Psoas muscle (tissue), 8 donors: Measurements from ENCODE around the gene RYR2. TPM values are rescaled to one million over a fixed set of nuclear protein-coding genes. Genes with fewer than 3 reads are reported as not detected.

Experiments used
- ATAC-seq, 4 donors: fragments of 200-7000 bp; cut with Tn5 transposase; one replicate each; pipeline ENCODE4 v1.9.1; 2020; ENCODE audit warnings: moderate library complexity in 3 of 4, mild to moderate bottlenecking in 2 of 4
- DNase-seq, 2 donors: peaks; one replicate each; pipeline ENCODE4 v3.0.0-alpha.2; 2020
- H3K27ac ChIP-seq: fragments of 200-600 bp; one replicate; pipeline ENCODE4 v1.8.0; 2022
- H3K27me3 ChIP-seq, 3 donors: fragments of 200-600 bp in 1 of 3; one replicate each; pipeline versions ENCODE4 v1.6.1 to v1.8.0; 2013 to 2022; ENCODE audit warnings: low read length in 2 of 3, mild to moderate bottlenecking in 2 of 3, moderate library complexity in 1 of 3; ENCODE audit not compliant: insufficient read depth in 3 of 3
- H3K36me3 ChIP-seq, 2 donors: fragments of 200-600 bp in 1 of 2; one replicate each; pipeline versions ENCODE4 v1.6.1 to v1.8.0; 2013 to 2022; ENCODE audit warnings: low read depth in 1 of 2, mild to moderate bottlenecking in 1 of 2, moderate library complexity in 1 of 2; ENCODE audit not compliant: insufficient read depth in 1 of 2
- H3K4me1 ChIP-seq: fragments of 200-600 bp; one replicate; pipeline ENCODE4 v1.8.0; 2022
- H3K4me3 ChIP-seq: fragments of 200-600 bp; one replicate; pipeline ENCODE4 v1.8.0; 2022; ENCODE audit warnings: mild to moderate bottlenecking
- H3K9me3 ChIP-seq: fragments of 200-600 bp; one replicate; pipeline ENCODE4 v1.8.0; 2022
- WGBS, 3 donors: extraction: QIAGEN DNeasy Blood & Tissue Kit; methylation state at CpG; one replicate each; pipeline versions ENCODE4 v1.1.6 to v1.1.7; 2013; 5-methylcytosine and 5-hydroxymethylcytosine counted together
- intact Hi-C, 2 donors: fragments of 100-400 bp; cut with DNase I; formaldehyde crosslinking; loops; one replicate each; pipeline versions ENCODE4 v1.11.0 to v1.14.2; 2022
- polyA plus RNA-seq, 3 donors: library from polyadenylated mRNA; stranded (reverse); fragments of 200-250 nt; gene quantifications; one replicate each; pipeline ENCODE4 v1.2.3, GENCODE V29; 2013
- total RNA-seq, 4 donors: library from RNA; stranded (reverse); fragmentation: NEBNext Ultra II Directional in 2 of 4; extraction: Animal tissue kit (Norgen Biotek cat#: 25700) in 2 of 4; gene quantifications; one replicate each; pipeline versions ENCODE4 v1.2.1 to v1.2.4, GENCODE V29; 2021 to 2023
- TF ChIP-seq, protein P1 (sequence below): fragments of 200-600 bp; IDR thresholded peaks from one replicate; pipeline ENCODE4 v1.8.0; 2022; ENCODE audit warnings: antibody characterized with exemption
- donor health status: healthy with polysubstance abuse.
- donor health status: DM: no; HTN: no; CAD: no; lungs with moderate emphysema.
- donor health status: Bipolar disorder and iron deficiency.
- donor health status: healthy.
- donor health status: DM: yes; HTN: yes; CAD: no.
- donor health status: DM: no; HTN: no; CAD: no.
- donor health status: DM: no; HTN: no; CAD: no.
- donor health status: DM: yes; HTN: yes; CAD: no.

Gene RYR2
- total and polyA plus RNA-seq, 7 donors: 0.06 to 0.48 (median 0.25) TPM

DNA sequence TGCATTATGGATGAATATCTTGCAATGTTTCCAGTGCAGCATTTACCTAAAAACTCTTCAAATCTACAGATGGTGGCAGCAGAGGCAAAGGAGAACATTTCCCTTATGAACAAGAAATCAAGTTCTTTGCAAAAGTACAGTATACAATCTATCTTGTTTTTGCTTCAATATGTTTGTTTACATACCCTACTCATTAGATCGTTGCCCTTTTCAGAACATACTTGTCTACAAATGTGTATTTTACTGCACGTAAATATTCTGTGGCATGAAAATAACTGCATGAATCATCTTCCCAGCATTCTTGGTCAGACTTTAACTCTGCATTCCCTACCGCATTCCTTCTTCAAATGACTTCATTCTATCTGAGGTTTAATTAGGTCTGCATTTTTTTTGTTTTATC is 636.0 kb downstream of the RYR2 start:
- ATAC-seq (no peak), DNase-seq (no peak)
- Histone ChIP-seq H3K4me3 (no peak overlapping the region), H3K36me3 (no peaks in the 10 kb centered on the region), H3K9me3 (no peaks in the 10 kb centered on the region), H3K27me3 (no peaks in the 10 kb centered on the region), H3K4me1 (no peaks in the 10 kb centered on the region), H3K27ac (no peak overlapping the region)
- TF ChIP-seq, protein P1, sequence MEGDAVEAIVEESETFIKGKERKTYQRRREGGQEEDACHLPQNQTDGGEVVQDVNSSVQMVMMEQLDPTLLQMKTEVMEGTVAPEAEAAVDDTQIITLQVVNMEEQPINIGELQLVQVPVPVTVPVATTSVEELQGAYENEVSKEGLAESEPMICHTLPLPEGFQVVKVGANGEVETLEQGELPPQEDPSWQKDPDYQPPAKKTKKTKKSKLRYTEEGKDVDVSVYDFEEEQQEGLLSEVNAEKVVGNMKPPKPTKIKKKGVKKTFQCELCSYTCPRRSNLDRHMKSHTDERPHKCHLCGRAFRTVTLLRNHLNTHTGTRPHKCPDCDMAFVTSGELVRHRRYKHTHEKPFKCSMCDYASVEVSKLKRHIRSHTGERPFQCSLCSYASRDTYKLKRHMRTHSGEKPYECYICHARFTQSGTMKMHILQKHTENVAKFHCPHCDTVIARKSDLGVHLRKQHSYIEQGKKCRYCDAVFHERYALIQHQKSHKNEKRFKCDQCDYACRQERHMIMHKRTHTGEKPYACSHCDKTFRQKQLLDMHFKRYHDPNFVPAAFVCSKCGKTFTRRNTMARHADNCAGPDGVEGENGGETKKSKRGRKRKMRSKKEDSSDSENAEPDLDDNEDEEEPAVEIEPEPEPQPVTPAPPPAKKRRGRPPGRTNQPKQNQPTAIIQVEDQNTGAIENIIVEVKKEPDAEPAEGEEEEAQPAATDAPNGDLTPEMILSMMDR: no peak
- WGBS, 3 donors: 37 to 48% (median 41%) methylated on average over 3 of the region's 3 CpGs
- intact Hi-C loops: no loop called here

GRCh38 chr1:237679687-237680086 is 637.7 kb downstream of the RYR2 start:
- H3K4me3 ChIP-seq: no peak overlapping the region
- TF ChIP-seq, protein P1: no peak
- no peak overlapping the region for H3K27ac ChIP-seq
- DNase-seq (no peak), ATAC-seq (no peak)
- no peaks in the 10 kb centered on the region for H3K27me3 ChIP-seq
- 87 to 94% (median 90%) methylated on average over 6 of the region's 6 CpGs for WGBS, 3 donors
- intact Hi-C loops: no loop called here
- H3K4me1 ChIP-seq: no peaks in the 10 kb centered on the region
- no peaks in the 10 kb centered on the region for H3K36me3 ChIP-seq
- H3K9me3 ChIP-seq: no peaks in the 10 kb centered on the region

DNA sequence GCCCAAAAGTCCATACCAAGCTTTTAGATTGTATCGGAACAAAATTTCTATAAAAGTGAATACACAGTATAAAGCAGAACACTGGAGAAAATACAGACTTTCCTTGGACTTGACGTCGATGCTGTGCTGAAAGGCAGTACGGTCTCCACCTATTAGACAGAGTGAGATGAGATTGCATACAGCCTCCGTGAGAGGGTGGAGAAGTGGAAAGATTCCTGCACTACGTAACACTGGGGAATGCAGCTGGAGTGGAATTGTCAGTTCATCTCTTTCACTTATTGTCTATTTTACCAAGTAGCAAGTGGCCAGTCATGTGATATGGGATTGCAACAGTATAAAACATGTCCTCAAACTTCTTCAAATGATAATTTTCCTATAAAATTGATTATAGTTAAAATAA is 639.2 kb downstream of the RYR2 start:
- H3K27me3 ChIP-seq: no peaks in the 10 kb centered on the region
- ATAC-seq: no peak
- H3K9me3 ChIP-seq: no peaks in the 10 kb centered on the region
- TF ChIP-seq, protein P1: no peak
- WGBS, 3 donors: 85 to 88% (median 85%) methylated on average over 6 of the region's 6 CpGs
- intact Hi-C loops: no loop called here
- no peaks in the 10 kb centered on the region for H3K36me3 ChIP-seq
- H3K4me3 ChIP-seq: no peak overlapping the region
- no peak overlapping the region for H3K27ac ChIP-seq
- no peaks in the 10 kb centered on the region for H3K4me1 ChIP-seq
- DNase-seq: no peak

DNA sequence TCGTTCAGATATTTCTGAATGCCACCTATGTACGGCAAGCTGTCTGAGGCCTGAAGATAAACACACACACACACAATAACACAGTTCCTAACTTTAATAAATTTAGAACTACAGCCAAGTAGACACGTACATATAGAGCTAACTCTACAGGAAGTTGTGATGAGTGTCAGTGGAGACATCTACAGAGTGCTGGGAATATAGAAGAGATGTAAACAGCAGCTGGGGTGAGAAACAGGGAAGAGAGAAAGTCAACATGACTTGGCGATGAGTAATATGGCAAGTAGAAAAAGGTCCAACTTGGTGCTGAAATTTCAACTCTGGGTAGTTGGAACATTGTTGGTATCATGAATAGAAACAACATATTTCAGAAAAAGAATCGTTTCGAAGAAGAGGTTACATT is 642.3 kb downstream of the RYR2 start:
- ATAC-seq (no peak), DNase-seq (no peak)
- Histone ChIP-seq H3K4me1 (no peaks in the 10 kb centered on the region), H3K36me3 (no peaks in the 10 kb centered on the region), H3K9me3 (no peaks in the 10 kb centered on the region), H3K4me3 (no peak overlapping the region), H3K27me3 (no peaks in the 10 kb centered on the region), H3K27ac (no peak overlapping the region)
- WGBS, 3 donors: 86 to 88% (median 87%) methylated on average over 6 of the region's 6 CpGs
- intact Hi-C loops: no loop called here
- TF ChIP-seq, protein P1: no peak

- intact Hi-C loops: no loop called here
- Histone ChIP-seq H3K9me3 (no peaks in the 10 kb centered on the region), H3K27me3 (no peaks in the 10 kb centered on the region), H3K4me3 (no peak overlapping the region), H3K36me3 (no peaks in the 10 kb centered on the region), H3K27ac (no peak overlapping the region), H3K4me1 (no peaks in the 10 kb centered on the region)
- TF ChIP-seq, protein P1: no peak
- DNase-seq (no peak), ATAC-seq (no peak)
- WGBS, 3 donors: 46 to 71% (median 56%) methylated on average over 1 of the region's 1 CpG
Measured at GRCh38 chr1:237685551-237685950, 643.6 kb downstream of the RYR2 start.
